ENCODE results near the gene AKAP7. TPM values are rescaled to one million over a fixed set of nuclear protein-coding genes. Genes with fewer than 3 reads are reported as not detected.

AKAP7 gene
- total and polyA plus RNA-seq, 2 experiments from 2014 or later: 18.4 to 54.4 TPM

DNA sequence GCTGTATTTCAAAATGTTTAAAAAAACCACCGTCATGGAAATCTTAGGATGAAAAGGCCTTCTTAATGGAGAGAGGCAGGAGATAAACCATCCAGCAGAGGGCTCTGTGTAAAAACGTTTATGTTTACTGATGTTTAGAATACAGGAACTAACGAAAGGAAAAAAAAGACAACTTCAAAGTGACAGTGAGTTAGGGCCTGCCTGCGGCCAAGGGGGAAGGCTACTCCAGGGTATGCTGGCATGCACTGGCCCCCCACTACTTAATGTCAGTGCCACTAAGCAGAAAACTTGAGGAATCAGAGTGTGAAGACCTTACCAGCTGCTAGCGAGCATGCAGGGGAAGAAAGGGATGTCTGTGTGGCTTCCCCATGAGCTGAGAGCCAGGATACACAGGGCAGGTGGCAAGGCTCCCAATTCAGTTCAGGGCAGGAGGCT is 47.7 kb downstream of the AKAP7 start:
- no peak for TF ChIP-seq EZH2 (IDR thresholded peaks at IDR 0.05; ENCODE audit: borderline replicate concordance)
- TF ChIP-seq, protein P1, sequence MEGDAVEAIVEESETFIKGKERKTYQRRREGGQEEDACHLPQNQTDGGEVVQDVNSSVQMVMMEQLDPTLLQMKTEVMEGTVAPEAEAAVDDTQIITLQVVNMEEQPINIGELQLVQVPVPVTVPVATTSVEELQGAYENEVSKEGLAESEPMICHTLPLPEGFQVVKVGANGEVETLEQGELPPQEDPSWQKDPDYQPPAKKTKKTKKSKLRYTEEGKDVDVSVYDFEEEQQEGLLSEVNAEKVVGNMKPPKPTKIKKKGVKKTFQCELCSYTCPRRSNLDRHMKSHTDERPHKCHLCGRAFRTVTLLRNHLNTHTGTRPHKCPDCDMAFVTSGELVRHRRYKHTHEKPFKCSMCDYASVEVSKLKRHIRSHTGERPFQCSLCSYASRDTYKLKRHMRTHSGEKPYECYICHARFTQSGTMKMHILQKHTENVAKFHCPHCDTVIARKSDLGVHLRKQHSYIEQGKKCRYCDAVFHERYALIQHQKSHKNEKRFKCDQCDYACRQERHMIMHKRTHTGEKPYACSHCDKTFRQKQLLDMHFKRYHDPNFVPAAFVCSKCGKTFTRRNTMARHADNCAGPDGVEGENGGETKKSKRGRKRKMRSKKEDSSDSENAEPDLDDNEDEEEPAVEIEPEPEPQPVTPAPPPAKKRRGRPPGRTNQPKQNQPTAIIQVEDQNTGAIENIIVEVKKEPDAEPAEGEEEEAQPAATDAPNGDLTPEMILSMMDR (IDR thresholded peaks at IDR 0.05; ENCODE audit: poor library complexity): peak; percentile 66
- H3K4me3 ChIP-seq: no peak overlapping the region
- no peak overlapping the region for H3K27ac ChIP-seq
- H3K4me2 ChIP-seq: peak overlapping the region; percentile 49
- H4K20me1 ChIP-seq (ENCODE audit: insufficient read depth, poor library complexity, severe bottlenecking): no peaks in the 10 kb centered on the region
- no peaks in the 10 kb centered on the region for H3K36me3 ChIP-seq (replicated peaks; ENCODE audit: insufficient read depth, low read depth)
- H3K27me3 ChIP-seq: no peaks in the 10 kb centered on the region
- no peaks in the 10 kb centered on the region for H3K9me2 ChIP-seq (replicated peaks; ENCODE audit: insufficient read depth)
- no peaks in the 10 kb centered on the region for H3K79me2 ChIP-seq
- H2AFZ ChIP-seq: peak overlapping the region; percentile 73
- H3K9me3 ChIP-seq (ENCODE audit: low read depth): no peaks in the 10 kb centered on the region
- 28% methylated on average over 5 of the region's 5 CpGs for WGBS (ENCODE audit: low lambda C conversion rate, missing lambda C conversion rate)
- H3K4me1 ChIP-seq (ENCODE audit: insufficient read depth): no peaks in the 10 kb centered on the region
- peak; percentile 69 for DNase-seq (ENCODE audit: low spot score)

DNA sequence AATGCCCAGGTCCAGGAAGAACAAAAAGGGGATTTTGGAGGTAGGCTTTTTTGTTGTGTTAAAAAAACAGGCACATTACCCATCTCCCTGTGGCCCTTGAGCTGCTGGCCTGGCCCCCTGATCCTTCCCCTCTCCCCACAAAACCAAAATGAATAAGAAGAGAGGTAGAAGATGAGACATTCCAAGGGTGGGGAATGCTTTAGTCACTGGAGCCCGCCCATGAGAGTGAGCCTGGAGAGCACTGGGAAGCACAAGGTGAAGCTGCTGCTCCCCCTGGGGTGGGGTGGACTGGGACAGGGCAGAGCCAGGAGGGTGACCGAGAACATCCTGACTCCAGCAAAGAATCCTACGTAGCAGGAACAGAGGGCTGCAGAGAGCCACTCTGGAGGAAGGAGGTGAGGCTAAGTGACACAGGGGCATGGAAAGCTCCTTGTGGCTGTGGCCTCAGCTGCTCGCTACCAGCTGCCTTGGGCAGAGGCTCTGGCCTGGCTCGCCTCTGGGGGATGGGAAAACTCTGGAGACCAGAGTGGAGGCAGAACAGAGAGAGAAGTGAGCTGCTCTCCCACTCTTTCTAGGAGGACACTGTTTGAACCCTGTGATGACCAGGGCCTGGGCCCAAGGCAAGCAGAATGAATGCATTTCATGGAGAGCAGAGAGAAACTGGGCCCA is 48.3 kb downstream of the AKAP7 start:
- Histone ChIP-seq H4K20me1 (ENCODE audit: insufficient read depth, poor library complexity, severe bottlenecking) (no peaks in the 10 kb centered on the region), H2AFZ (peak overlapping the region; percentile 73), H3K4me1 (ENCODE audit: insufficient read depth) (no peaks in the 10 kb centered on the region), H3K4me2 (no peak overlapping the region), H3K4me3 (no peak overlapping the region), H3K36me3 (replicated peaks; ENCODE audit: insufficient read depth, low read depth) (no peaks in the 10 kb centered on the region), H3K9me2 (replicated peaks; ENCODE audit: insufficient read depth) (no peaks in the 10 kb centered on the region), H3K9me3 (ENCODE audit: low read depth) (no peaks in the 10 kb centered on the region), H3K27ac (no peak overlapping the region), H3K27me3 (no peaks in the 10 kb centered on the region), H3K79me2 (no peaks in the 10 kb centered on the region)
- TF ChIP-seq EZH2phosphoT487 (IDR thresholded peaks at IDR 0.05; ENCODE audit: low read depth, severe bottlenecking, unreplicated experiment): no peak
- TF ChIP-seq, protein P1 (IDR thresholded peaks at IDR 0.05; ENCODE audit: poor library complexity): no peak
- no peak for TF ChIP-seq EZH2 (IDR thresholded peaks at IDR 0.05; ENCODE audit: borderline replicate concordance)
- DNase-seq (ENCODE audit: low spot score): no peak
- WGBS (ENCODE audit: low lambda C conversion rate, missing lambda C conversion rate): 91% methylated on average over 5 of the region's 5 CpGs

DNA sequence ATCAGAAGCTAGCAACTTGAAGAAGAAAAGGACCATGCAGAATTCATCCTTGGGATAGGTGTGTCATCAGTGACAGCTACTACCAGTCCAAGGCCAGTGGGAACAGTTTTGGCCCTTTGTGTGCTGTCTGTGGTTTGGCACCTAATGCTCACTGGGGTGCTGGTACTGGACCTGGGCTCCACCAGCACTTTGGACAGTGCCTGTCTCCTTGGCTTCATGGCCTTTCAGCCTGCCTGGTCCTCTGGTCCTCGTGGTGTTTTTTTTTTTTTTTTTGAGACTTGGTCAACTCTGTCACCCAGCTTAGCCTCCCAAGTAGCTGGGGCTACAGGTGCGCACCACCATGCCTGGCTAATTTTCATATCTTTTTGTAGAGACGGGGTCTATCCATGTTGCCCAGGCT is 56.3 kb downstream of the AKAP7 start:
- no peaks in the 10 kb centered on the region for H3K4me1 ChIP-seq (ENCODE audit: insufficient read depth)
- H3K79me2 ChIP-seq: no peaks in the 10 kb centered on the region
- TF ChIP-seq EZH2 (IDR thresholded peaks at IDR 0.05; ENCODE audit: borderline replicate concordance) (no peak), EZH2phosphoT487 (IDR thresholded peaks at IDR 0.05; ENCODE audit: low read depth, severe bottlenecking, unreplicated experiment) (no peak)
- TF ChIP-seq, protein P1 (IDR thresholded peaks at IDR 0.05; ENCODE audit: poor library complexity): no peak
- H3K9me3 ChIP-seq (ENCODE audit: low read depth): no peaks in the 10 kb centered on the region
- no peak for DNase-seq (ENCODE audit: low spot score)
- no peaks in the 10 kb centered on the region for H3K36me3 ChIP-seq (replicated peaks; ENCODE audit: insufficient read depth, low read depth)
- no peaks in the 10 kb centered on the region for H3K27me3 ChIP-seq
- 92% methylated on average over 3 of the region's 3 CpGs for WGBS (ENCODE audit: low lambda C conversion rate, missing lambda C conversion rate)
- no peak overlapping the region for H3K27ac ChIP-seq
- H3K4me3 ChIP-seq: no peak overlapping the region
- H4K20me1 ChIP-seq (ENCODE audit: insufficient read depth, poor library complexity, severe bottlenecking): no peaks in the 10 kb centered on the region
- H2AFZ ChIP-seq: no peak overlapping the region
- H3K4me2 ChIP-seq: no peak overlapping the region
- no peaks in the 10 kb centered on the region for H3K9me2 ChIP-seq (replicated peaks; ENCODE audit: insufficient read depth)
